B cell (primary cell): ENCODE measurements around the gene DIS3L2. TPM values are rescaled to one million over a fixed set of nuclear protein-coding genes. Genes with fewer than 3 reads are reported as not detected.

Experiments used
- ATAC-seq: fragments of 200-7000 bp; cut with Tn5 transposase; one replicate; pipeline ENCODE4 v1.10.0; 2021; ENCODE audit warnings: low read depth, mild to moderate bottlenecking, moderate number of reproducible peaks, moderate library complexity
- CTCF ChIA-PET: fragments of 350-600 bp; sonication (Branson Sonifier 250); formaldehyde crosslinking; loops from one replicate; lab custom pipeline; 2021; ENCODE audit warnings: antibody characterized with exemption, inconsistent platforms; lab: Charles Lee
- POLR2A ChIA-PET: fragments of 350-600 bp; sonication (Branson Sonifier 250); formaldehyde crosslinking; loops from one replicate; lab custom pipeline; 2021; ENCODE audit warnings: antibody characterized with exemption; lab: Charles Lee
- DNase-seq: peaks from one replicate; pipeline ENCODE4 v3.0.0; 2013
- H2AFZ ChIP-seq: 2 replicates; pipeline ENCODE4 v1.6.1; 2012; ENCODE audit warnings: mild to moderate bottlenecking, low read depth, low read length; ENCODE audit not compliant: insufficient read depth, poor library complexity, severe bottlenecking
- H3K27ac ChIP-seq, 2 donors: 1 replicate in 1 of 2; 2 replicates in 1 of 2; pipeline ENCODE4 v1.5.1; 2012 to 2013; ENCODE audit warnings: low read length in 2 of 2, mild to moderate bottlenecking in 2 of 2, moderate library complexity in 1 of 2
- H3K27me3 ChIP-seq, 4 experiments: fragments of 200-600 bp in 1 of 4; sonication (generic) in 1 of 4; replicated peaks in 1 of 4; 1 replicate in 2 of 4; 2 replicates in 2 of 4; pipeline versions ENCODE4 v1.6.1 to v1.7.0; 2013 to 2016; ENCODE audit warnings: low read length in 3 of 4, mild to moderate bottlenecking in 2 of 4, mixed read lengths in 1 of 4, moderate library complexity in 1 of 4; ENCODE audit not compliant: insufficient read depth in 4 of 4, control insufficient read depth in 3 of 4; ENCODE audit errors: control extremely low read depth in 1 of 4
- H3K36me3 ChIP-seq, 2 experiments: replicated peaks in 1 of 2; 1 replicate in 1 of 2; 2 replicates in 1 of 2; pipeline versions ENCODE4 v1.6.1 to v1.7.1; 2013; ENCODE audit warnings: low read length in 1 of 2; ENCODE audit not compliant: insufficient read depth in 2 of 2, control insufficient read depth in 1 of 2; ENCODE audit errors: control extremely low read depth in 1 of 2, extremely low read depth in 1 of 2
- H3K4me1 ChIP-seq, 2 donors: fragments of 200-600 bp in 1 of 2; sonication (generic) in 1 of 2; 1 replicate in 1 of 2; 2 replicates in 1 of 2; pipeline versions ENCODE4 v1.5.1 to v1.6.1; 2013 to 2017; ENCODE audit warnings: low read length in 2 of 2; ENCODE audit not compliant: control insufficient read depth in 2 of 2, insufficient read depth in 2 of 2
- H3K4me2 ChIP-seq: replicated peaks from 2 replicates; pipeline ENCODE3; 2012; ENCODE audit warnings: mild to moderate bottlenecking, low read depth, low read length; ENCODE audit not compliant: poor library complexity, severe bottlenecking
- H3K4me3 ChIP-seq, 5 experiments: fragments of 200-600 bp in 1 of 5; sonication (generic) in 1 of 5; 1 replicate in 3 of 5; 2 replicates in 2 of 5; pipeline versions ENCODE4 v1.5.1 to v1.7.0; 2011 to 2016; ENCODE audit warnings: low read length in 4 of 5, mild to moderate bottlenecking in 4 of 5, low read depth in 2 of 5, control low read depth in 1 of 5, moderate library complexity in 1 of 5; ENCODE audit not compliant: insufficient read depth in 1 of 5; ENCODE audit errors: control extremely low read depth in 1 of 5, extremely low read depth in 1 of 5
- H3K79me2 ChIP-seq: fragments of 200-600 bp; sonication (generic); one replicate; pipeline ENCODE4 v1.6.0; 2016; ENCODE audit warnings: low read length; ENCODE audit not compliant: control insufficient read depth, insufficient read depth
- H3K9ac ChIP-seq: fragments of 200-600 bp; sonication (generic); 2 replicates; pipeline ENCODE4 v1.6.1; 2017; ENCODE audit warnings: mild to moderate bottlenecking, low read length, moderate library complexity
- H3K9me3 ChIP-seq, 3 donors: one replicate each; pipeline versions ENCODE4 v1.6.1 to v1.7.1; 2013; ENCODE audit warnings: low read length in 2 of 3; ENCODE audit not compliant: control insufficient read depth in 2 of 3, insufficient read depth in 1 of 3; ENCODE audit errors: control extremely low read depth in 1 of 3
- H4K20me1 ChIP-seq: 2 replicates; pipeline ENCODE4 v1.6.0; 2012; ENCODE audit warnings: mild to moderate bottlenecking, low read length; ENCODE audit not compliant: insufficient read depth, control insufficient read depth, poor library complexity, severe bottlenecking
- H3K27ac Mint-ChIP-seq: one replicate; pipeline ENCODE4 v1.8.0; 2021; ENCODE audit warnings: mixed read lengths
- H3K27me3 Mint-ChIP-seq: one replicate; pipeline ENCODE4 v1.8.0; 2021; ENCODE audit warnings: mixed read lengths
- H3K4me1 Mint-ChIP-seq: one replicate; pipeline ENCODE4 v1.8.0; 2021; ENCODE audit warnings: mixed read lengths
- H3K4me3 Mint-ChIP-seq: one replicate; pipeline ENCODE4 v1.8.0; 2021; ENCODE audit warnings: mixed read lengths
- H3K9me3 Mint-ChIP-seq: one replicate; pipeline ENCODE4 v1.8.0; 2022; ENCODE audit warnings: mixed read lengths; ENCODE audit not compliant: insufficient read depth
- EZH2 ChIP-seq: IDR thresholded peaks from 2 replicates; pipeline ENCODE4 v1.6.1; 2012; ENCODE audit warnings: borderline replicate concordance, low read depth, mild to moderate bottlenecking, moderate library complexity, low read length; ENCODE audit not compliant: insufficient read depth, poor library complexity, severe bottlenecking
- WGBS: methylation state at CpG from one replicate; pipeline ENCODE4 v1.1.5; 2013; ENCODE audit warnings: missing lambda C conversion rate; ENCODE audit not compliant: insufficient coverage; 5-methylcytosine and 5-hydroxymethylcytosine counted together
- intact Hi-C: fragments of 100-400 bp; cut with micrococcal nuclease; formaldehyde crosslinking; loops from one replicate; pipeline ENCODE4 v1.10.0; 2022
- polyA plus RNA-seq: library from polyadenylated mRNA; depleted of rRNA; stranded (reverse); fragments of >200 nt; gene quantifications from 2 replicates; pipeline ENCODE4 v1.2.3, GENCODE V29; 2012
- total RNA-seq, 2 donors: library from RNA; stranded (reverse); fragments of 120-200 nt in 1 of 2; gene quantifications; 1 replicate in 1 of 2; 2 replicates in 1 of 2; pipeline versions ENCODE4 v1.2.3 to v1.2.4, GENCODE V29; 2013 to 2022
- TF ChIP-seq, protein P1 (sequence below): fragments of 200-600 bp; IDR thresholded peaks from one replicate; pipeline ENCODE4 v1.8.0; 2022; ENCODE audit warnings: antibody characterized with exemption, mild to moderate bottlenecking

DIS3L2 gene
- total and polyA plus RNA-seq, 2 donors (not counting 1 experiment from before 2014, with no cell fraction given): 34.5 to 70.1 TPM

DNA sequence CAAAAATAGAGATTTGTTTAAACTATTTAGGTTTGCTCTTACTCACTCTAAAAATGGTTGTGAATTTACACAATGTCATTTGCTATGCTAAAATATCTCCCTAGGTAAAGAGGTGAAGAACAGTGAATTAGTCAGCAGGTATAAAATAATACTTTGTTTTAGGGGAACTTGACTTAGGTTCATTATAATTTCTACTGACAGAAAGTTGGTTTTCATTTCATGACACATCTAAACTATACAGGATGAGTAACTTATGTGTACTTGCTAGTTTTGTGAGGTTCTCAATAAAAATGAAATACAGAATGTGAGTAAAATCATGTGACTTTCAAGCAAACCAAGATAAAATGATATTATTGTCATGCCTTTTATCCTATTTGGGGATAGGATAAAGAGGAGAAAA, 66.0 kb downstream of the DIS3L2 start:
- H3K4me1 Mint-ChIP-seq: peaks cover 2% of the 10 kb centered on the region
- H3K79me2 ChIP-seq: no peaks in the 10 kb centered on the region
- H2AFZ ChIP-seq: no peak overlapping the region
- no peak overlapping the region for H3K9ac ChIP-seq
- ChIA-PET POLR2A (no interaction called here), CTCF (no interaction called here)
- H3K4me3 ChIP-seq: no peak overlapping the region
- no peak for DNase-seq
- no peak overlapping the region for H3K4me3 Mint-ChIP-seq
- no peaks in the 10 kb centered on the region for H4K20me1 ChIP-seq
- peaks cover 0 to 3% of the 10 kb centered on the region in 2 donors for H3K4me1 ChIP-seq
- no peaks in the 10 kb centered on the region for H3K27me3 ChIP-seq
- H3K36me3 ChIP-seq: peaks cover 0 to 29% of the 10 kb centered on the region in 2 experiments
- no peak overlapping the region for H3K27ac ChIP-seq
- no peak for ATAC-seq
- no peak overlapping the region for H3K4me2 ChIP-seq
- no peaks in the 10 kb centered on the region for H3K27me3 Mint-ChIP-seq
- TF ChIP-seq, protein P1, sequence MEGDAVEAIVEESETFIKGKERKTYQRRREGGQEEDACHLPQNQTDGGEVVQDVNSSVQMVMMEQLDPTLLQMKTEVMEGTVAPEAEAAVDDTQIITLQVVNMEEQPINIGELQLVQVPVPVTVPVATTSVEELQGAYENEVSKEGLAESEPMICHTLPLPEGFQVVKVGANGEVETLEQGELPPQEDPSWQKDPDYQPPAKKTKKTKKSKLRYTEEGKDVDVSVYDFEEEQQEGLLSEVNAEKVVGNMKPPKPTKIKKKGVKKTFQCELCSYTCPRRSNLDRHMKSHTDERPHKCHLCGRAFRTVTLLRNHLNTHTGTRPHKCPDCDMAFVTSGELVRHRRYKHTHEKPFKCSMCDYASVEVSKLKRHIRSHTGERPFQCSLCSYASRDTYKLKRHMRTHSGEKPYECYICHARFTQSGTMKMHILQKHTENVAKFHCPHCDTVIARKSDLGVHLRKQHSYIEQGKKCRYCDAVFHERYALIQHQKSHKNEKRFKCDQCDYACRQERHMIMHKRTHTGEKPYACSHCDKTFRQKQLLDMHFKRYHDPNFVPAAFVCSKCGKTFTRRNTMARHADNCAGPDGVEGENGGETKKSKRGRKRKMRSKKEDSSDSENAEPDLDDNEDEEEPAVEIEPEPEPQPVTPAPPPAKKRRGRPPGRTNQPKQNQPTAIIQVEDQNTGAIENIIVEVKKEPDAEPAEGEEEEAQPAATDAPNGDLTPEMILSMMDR: no peak
- TF ChIP-seq EZH2: no peak
- intact Hi-C loops: no loop called here
- no peaks in the 10 kb centered on the region for H3K9me3 ChIP-seq
- H3K9me3 Mint-ChIP-seq: no peaks in the 10 kb centered on the region
- H3K27ac Mint-ChIP-seq: no peak overlapping the region

DNA sequence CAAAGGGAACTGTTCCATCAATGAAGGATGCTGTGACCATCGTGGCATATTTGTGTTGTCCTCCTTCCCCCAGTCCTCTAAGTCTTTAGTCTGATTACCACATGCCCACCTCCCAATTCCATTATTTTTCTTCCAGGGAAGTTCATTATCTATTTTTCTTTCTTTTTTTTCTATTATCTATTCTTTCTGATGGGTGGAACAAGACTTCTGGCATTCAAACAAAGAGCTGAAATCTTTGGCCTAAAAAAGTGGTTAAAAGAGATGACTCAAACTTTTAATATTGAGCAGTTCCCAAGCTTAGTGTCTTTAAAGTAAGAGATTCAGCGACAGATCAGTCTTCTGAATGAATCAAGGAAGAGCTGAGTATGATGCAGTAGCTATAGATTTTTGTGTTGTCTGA, 66.6 kb downstream of the DIS3L2 start:
- intact Hi-C loops: no loop called here
- ChIA-PET CTCF (interaction anchor here (1.1 kb wide), 1 partner anchor 11 kb away, joined by 3 read pairs; no protein-coding TSS in a partner anchor), POLR2A (no interaction called here)
- no peaks in the 10 kb centered on the region for H3K27me3 Mint-ChIP-seq
- Histone ChIP-seq H3K79me2 (no peaks in the 10 kb centered on the region), H3K4me1 (peaks cover 0 to 3% of the 10 kb centered on the region in 2 donors), H3K9me3 (no peaks in the 10 kb centered on the region), H2AFZ (no peak overlapping the region), H3K27ac (no peak overlapping the region), H3K36me3 (peaks cover 0 to 29% of the 10 kb centered on the region in 2 experiments), H3K9ac (no peak overlapping the region), H3K27me3 (no peaks in the 10 kb centered on the region), H3K4me2 (no peak overlapping the region), H3K4me3 (no peak overlapping the region), H4K20me1 (no peaks in the 10 kb centered on the region)
- no peaks in the 10 kb centered on the region for H3K9me3 Mint-ChIP-seq
- peaks cover 3% of the 10 kb centered on the region for H3K4me1 Mint-ChIP-seq
- no CpG with 5 or more reads among the region's 2 CpGs for WGBS
- no peak overlapping the region for H3K4me3 Mint-ChIP-seq
- TF ChIP-seq, protein P1: no peak
- TF ChIP-seq EZH2: no peak
- ATAC-seq (no peak), DNase-seq (no peak)
- no peak overlapping the region for H3K27ac Mint-ChIP-seq
